Epithelial cell of alveolus of lung (primary cell): ENCODE data around the gene FKBP6. TPM values are rescaled to one million over a fixed set of nuclear protein-coding genes. Genes with fewer than 3 reads are reported as not detected.

Experiments
- total RNA-seq: library from RNA; depleted of rRNA; stranded (reverse); fragments of >200 nt; gene quantifications from 2 replicates; pipeline ENCODE4 v1.2.1, GENCODE V29; 2015

The FKBP6 gene, protein sequence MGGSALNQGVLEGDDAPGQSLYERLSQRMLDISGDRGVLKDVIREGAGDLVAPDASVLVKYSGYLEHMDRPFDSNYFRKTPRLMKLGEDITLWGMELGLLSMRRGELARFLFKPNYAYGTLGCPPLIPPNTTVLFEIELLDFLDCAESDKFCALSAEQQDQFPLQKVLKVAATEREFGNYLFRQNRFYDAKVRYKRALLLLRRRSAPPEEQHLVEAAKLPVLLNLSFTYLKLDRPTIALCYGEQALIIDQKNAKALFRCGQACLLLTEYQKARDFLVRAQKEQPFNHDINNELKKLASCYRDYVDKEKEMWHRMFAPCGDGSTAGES
- total RNA-seq, result not detected in 2 replicates

DNA sequence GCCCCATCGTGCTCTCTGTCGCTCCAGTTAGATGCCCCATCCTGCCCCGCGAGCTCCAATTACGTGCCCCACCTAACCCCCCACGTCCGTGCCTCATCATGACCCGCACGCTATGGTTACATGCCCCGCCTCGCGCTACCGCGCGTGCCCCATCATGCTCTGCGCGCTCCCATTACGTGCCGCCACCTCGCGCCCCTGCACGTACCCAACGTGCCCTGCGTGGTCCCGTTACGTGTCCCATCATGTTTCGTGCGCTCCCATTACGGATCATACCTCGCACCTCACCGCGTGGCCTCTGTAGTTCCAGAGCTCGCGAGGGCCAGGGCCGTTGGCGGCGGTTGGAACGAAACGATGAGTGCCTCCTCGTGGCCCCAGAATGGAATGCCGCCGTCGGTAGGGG is at the start of gene FKBP6, which contains the start of gene TRIM50:
FKBP6 (plus strand) TSS at position 240 of the 400 bp plus-strand sequence. CDS start 268 bp downstream, outside the sequence.
TRIM50 (minus strand) TSS at position 161 of the 400 bp plus-strand sequence. CDS start 3,295 bp downstream, outside the sequence.

DNA sequence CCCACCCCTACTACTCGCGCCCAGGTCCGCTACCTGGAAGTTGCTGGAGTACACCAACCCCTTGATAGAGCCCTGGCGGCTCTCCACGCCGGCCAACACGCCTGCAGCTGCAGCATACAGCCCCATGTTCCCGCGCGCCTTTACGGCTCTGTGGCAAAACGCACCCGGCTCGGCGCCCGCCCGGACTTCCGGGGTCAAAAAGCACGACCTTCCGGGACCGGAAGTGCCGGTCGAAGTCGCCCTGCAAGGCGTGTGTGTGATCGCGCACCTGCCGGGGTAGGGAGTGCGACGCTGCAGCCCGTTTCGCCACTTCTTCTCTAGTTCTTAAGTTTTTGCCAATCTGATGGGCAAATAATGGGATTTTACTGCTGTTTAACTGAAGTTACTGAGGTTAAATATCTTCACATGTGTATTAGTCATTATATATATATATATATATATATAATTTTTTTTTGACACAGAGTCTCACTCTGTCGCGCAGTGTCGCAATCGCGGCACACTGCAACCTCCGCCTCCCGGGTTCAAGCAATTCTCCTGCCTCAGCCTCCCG is 19.2 kb upstream of the FKBP6 start, which contains the start of gene NSUN5:
NSUN5 (minus strand) TSS at position 162 of the 550 bp plus-strand sequence; CDS start at position 126, 36 bp downstream.

Other genes starting within 250 kb of the FKBP6 start
- not detected in 2 replicates for gene SPDYE9, start 242.1 kb upstream of the FKBP6 start, total RNA-seq
- gene NSUN5, start 19.3 kb upstream of the FKBP6 start, total RNA-seq, result 15.1 and 25.7 TPM in 2 replicates
- not detected in 2 replicates for gene TRIM50, start 79 bp upstream of the FKBP6 start, total RNA-seq
- 0.91 and 3.0 TPM in 2 replicates for gene FZD9, start 105.6 kb downstream of the FKBP6 start, total RNA-seq
- 39.4 and 42.8 TPM in 2 replicates for gene BAZ1B, start 194.1 kb downstream of the FKBP6 start, total RNA-seq
- 42.0 and 45.7 TPM in 2 replicates for gene BCL7B, start 229.5 kb downstream of the FKBP6 start, total RNA-seq